Hematopoietic multipotent progenitor cell treated with erythropoietin and hydrocortisone succinate and interleukin-3 and kit ligand, for 6 days (in vitro differentiated cells): Measurements from ENCODE around the gene ZNF513.
"Not testable (repeated sequence)": the region's sequence is repeated elsewhere in the genome, so short reads cannot be mapped to it uniquely, and the experiment has no call there.

ENCODE experiments used
- DNase-seq: peaks from one replicate; pipeline ENCODE4 v3.0.0-alpha.2; 2015

The ZNF513 gene

GRCh38 chr2:27353762-27354596 lies 26.6 kb downstream of the ZNF513 start:
- DNase-seq, result peak; percentile 90

- DNase-seq, result not testable (repeated sequence)
These were observed 27.2 kb downstream of the ZNF513 start for GRCh38 chr2:27353386-27353761.

- DNase-seq, result no peak
These were observed 28.5 kb downstream of the ZNF513 start for GRCh38 chr2:27351802-27352598.

GRCh38 chr2:27350106-27350693 lies 30.3 kb downstream of the ZNF513 start:
- no peak for DNase-seq

GRCh38 chr2:27347641-27348040 lies 32.9 kb downstream of the ZNF513 start:
- DNase-seq, result no peak

GRCh38 chr2:27336173-27336572 lies 44.4 kb downstream of the ZNF513 start:
- DNase-seq, result no peak

- DNase-seq, result no peak
These were observed 45.2 kb downstream of the ZNF513 start for GRCh38 chr2:27335311-27335710.
